ENCODE measurements around the gene CXCL10.
"Not testable (repeated sequence)": the region's sequence is repeated elsewhere in the genome, so short reads cannot be mapped to it uniquely, and the experiment has no call there.

- not testable (repeated sequence) for TF ChIP-seq EZH2 (IDR thresholded peaks at IDR 0.05; ENCODE audit: borderline replicate concordance, low read depth, low read length, poor library complexity, severe bottlenecking); CTCF (conservative IDR thresholded peaks at IDR 0.05; ENCODE audit: low read depth, low read length)
These were observed 24.7 kb downstream of the CXCL10 start for GRCh38 chr4:75998525-75999147.
